Fibroblast of lung (primary cell): ENCODE results near the gene RNFT2. TPM values are rescaled to one million over a fixed set of nuclear protein-coding genes. Genes with fewer than 3 reads are reported as not detected.

Source experiments
- DNase-seq, 2 donors: peaks; one replicate each; pipeline versions ENCODE4 v3.0.0 to v3.0.0-alpha.2; 2010; ENCODE audit warnings: low read depth in 2 of 2
- H2AFZ ChIP-seq: 2 replicates; pipeline ENCODE4 v1.5.1; 2012; ENCODE audit warnings: low read length, control low read depth, inconsistent platforms
- H3K27ac ChIP-seq: 2 replicates; pipeline ENCODE4 v1.5.1; 2011; ENCODE audit warnings: low read length, control low read depth; ENCODE audit not compliant: insufficient read depth
- H3K27me3 ChIP-seq: 2 replicates; pipeline ENCODE4 v1.5.1; 2011; ENCODE audit warnings: mild to moderate bottlenecking, low read length; ENCODE audit not compliant: control insufficient read depth, insufficient read depth
- H3K36me3 ChIP-seq: 2 replicates; pipeline ENCODE4 v1.5.1; 2011; ENCODE audit warnings: low read length; ENCODE audit not compliant: control insufficient read depth, insufficient read depth
- H3K4me1 ChIP-seq: 2 replicates; pipeline ENCODE4 v1.5.1; 2011; ENCODE audit warnings: low read length; ENCODE audit not compliant: control insufficient read depth, insufficient read depth; ENCODE audit errors: extremely low read depth
- H3K4me2 ChIP-seq: 2 replicates; pipeline ENCODE4 v1.5.1; 2011; ENCODE audit warnings: low read length, control low read depth; ENCODE audit not compliant: insufficient read depth; ENCODE audit errors: extremely low read depth
- H3K4me3 ChIP-seq, 4 experiments: fragments of 200-600 bp in 1 of 4; sonication (generic) in 1 of 4; replicated peaks in 1 of 4; 2 replicates each; pipeline ENCODE4 v1.5.1; 2011 to 2016; ENCODE audit warnings: low read length in 4 of 4, low read depth in 3 of 4, mild to moderate bottlenecking in 3 of 4, control low read depth in 2 of 4, inconsistent platforms in 1 of 4, mixed read lengths in 1 of 4; ENCODE audit not compliant: insufficient read depth in 1 of 4; ENCODE audit errors: control extremely low read depth in 1 of 4
- H3K79me2 ChIP-seq: 2 replicates; pipeline ENCODE4 v1.5.1; 2012; ENCODE audit warnings: mild to moderate bottlenecking, low read length, inconsistent platforms; ENCODE audit not compliant: control insufficient read depth, insufficient read depth
- H3K9ac ChIP-seq: 2 replicates; pipeline ENCODE4 v1.5.1; 2011; ENCODE audit warnings: mild to moderate bottlenecking, low read length, control low read depth; ENCODE audit not compliant: insufficient read depth
- H3K9me3 ChIP-seq: 2 replicates; pipeline ENCODE4 v1.5.1; 2012; ENCODE audit warnings: low read depth, low read length; ENCODE audit not compliant: control insufficient read depth, insufficient read depth
- H4K20me1 ChIP-seq: 2 replicates; pipeline ENCODE4 v1.5.1; 2011; ENCODE audit warnings: low read length; ENCODE audit not compliant: control insufficient read depth, insufficient read depth; ENCODE audit errors: extremely low read depth
- EZH2 ChIP-seq: IDR thresholded peaks from 2 replicates; pipeline ENCODE4 v1.5.1; 2012; ENCODE audit warnings: low read length, control low read depth, mild to moderate bottlenecking; ENCODE audit errors: missing control alignments
- polyA plus RNA-seq, 2 donors: library from polyadenylated mRNA; depleted of rRNA in 1 of 2; stranded (reverse) in 1 of 2; unstranded in 1 of 2; fragments of >200 nt; gene quantifications; 2 replicates each; pipeline ENCODE4 v1.2.1, GENCODE V29; 2011 to 2012; ENCODE audit warnings: missing spikeins in 1 of 2
- total RNA-seq: library from RNA; depleted of rRNA; stranded (reverse); fragments of >200 nt; gene quantifications from 2 replicates; pipeline ENCODE4 v1.2.1, GENCODE V29; 2014
- TF ChIP-seq, protein P1 (sequence below), 2 donors: IDR thresholded peaks in 1 of 2; conservative IDR thresholded peaks in 1 of 2; 1 replicate in 1 of 2; 2 replicates in 1 of 2; pipeline ENCODE4 v1.5.1; 2011 to 2012; ENCODE audit warnings: low read length in 2 of 2, control low read depth in 1 of 2, inconsistent platforms in 1 of 2, low read depth in 1 of 2, mild to moderate bottlenecking in 1 of 2

Gene RNFT2
- total and polyA plus RNA-seq, 2 donors (not counting 1 experiment from before 2014, with no cell fraction given): 0.95 to 3.1 TPM

DNA sequence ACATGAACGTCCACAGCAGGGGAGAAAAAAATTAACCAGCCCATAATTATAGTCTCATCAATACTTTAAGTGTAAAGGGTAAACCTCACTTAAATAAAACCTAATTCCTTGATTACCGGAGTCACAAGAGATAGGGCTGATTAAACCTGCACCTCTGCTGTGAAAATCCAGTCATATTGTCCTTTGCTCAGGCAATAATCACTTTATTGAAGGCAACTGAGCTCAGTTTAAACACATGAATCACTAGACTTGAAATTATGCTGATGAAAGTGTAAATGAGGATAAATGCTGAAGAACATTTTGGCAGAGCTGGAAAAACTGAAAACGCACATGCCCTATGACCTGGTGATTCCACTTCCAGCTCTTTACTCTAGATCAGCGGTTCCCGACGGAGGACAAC is 149.8 kb downstream of the RNFT2 start:
- H3K4me1 ChIP-seq: no peaks in the 10 kb centered on the region
- TF ChIP-seq, protein P1, sequence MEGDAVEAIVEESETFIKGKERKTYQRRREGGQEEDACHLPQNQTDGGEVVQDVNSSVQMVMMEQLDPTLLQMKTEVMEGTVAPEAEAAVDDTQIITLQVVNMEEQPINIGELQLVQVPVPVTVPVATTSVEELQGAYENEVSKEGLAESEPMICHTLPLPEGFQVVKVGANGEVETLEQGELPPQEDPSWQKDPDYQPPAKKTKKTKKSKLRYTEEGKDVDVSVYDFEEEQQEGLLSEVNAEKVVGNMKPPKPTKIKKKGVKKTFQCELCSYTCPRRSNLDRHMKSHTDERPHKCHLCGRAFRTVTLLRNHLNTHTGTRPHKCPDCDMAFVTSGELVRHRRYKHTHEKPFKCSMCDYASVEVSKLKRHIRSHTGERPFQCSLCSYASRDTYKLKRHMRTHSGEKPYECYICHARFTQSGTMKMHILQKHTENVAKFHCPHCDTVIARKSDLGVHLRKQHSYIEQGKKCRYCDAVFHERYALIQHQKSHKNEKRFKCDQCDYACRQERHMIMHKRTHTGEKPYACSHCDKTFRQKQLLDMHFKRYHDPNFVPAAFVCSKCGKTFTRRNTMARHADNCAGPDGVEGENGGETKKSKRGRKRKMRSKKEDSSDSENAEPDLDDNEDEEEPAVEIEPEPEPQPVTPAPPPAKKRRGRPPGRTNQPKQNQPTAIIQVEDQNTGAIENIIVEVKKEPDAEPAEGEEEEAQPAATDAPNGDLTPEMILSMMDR (conservative IDR thresholded peaks at IDR 0.05 in 1 of 2, IDR thresholded peaks at IDR 0.05 in 1 of 2; ENCODE audit: low read depth in 1 of 2, low read length in 2 of 2): no peak
- no peak for TF ChIP-seq EZH2
- peaks cover 4% of the 10 kb centered on the region for H3K27me3 ChIP-seq
- no peak overlapping the region for H3K27ac ChIP-seq
- no peaks in the 10 kb centered on the region for H3K9me3 ChIP-seq
- no peak overlapping the region for H3K4me2 ChIP-seq
- no peak overlapping the region for H2AFZ ChIP-seq
- no peak for DNase-seq
- no peaks in the 10 kb centered on the region for H3K36me3 ChIP-seq
- H3K4me3 ChIP-seq: no peak overlapping the region
- H4K20me1 ChIP-seq: no peaks in the 10 kb centered on the region
- H3K79me2 ChIP-seq: no peaks in the 10 kb centered on the region
- no peak overlapping the region for H3K9ac ChIP-seq

DNA sequence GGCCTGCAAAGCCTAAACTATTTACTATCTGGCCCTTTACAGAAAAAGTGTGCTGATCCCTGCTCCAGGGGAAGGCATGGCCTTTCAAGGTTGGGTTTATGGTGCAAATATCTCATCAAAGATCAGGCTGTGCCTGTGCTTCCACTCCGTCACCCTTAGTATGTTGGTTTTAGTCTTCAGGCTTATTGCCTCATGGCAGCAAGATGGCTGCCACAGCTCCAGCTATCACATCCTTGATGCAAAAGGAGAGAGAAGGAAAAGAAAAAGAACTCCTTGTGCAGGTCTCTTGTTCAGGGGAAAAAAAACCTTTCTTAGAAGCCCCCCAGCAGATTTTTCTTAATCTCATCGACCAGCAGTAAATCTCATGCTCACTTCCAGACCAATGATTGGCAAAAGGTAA is 152.2 kb downstream of the RNFT2 start:
- TF ChIP-seq EZH2: no peak
- TF ChIP-seq, protein P1 (conservative IDR thresholded peaks at IDR 0.05 in 1 of 2, IDR thresholded peaks at IDR 0.05 in 1 of 2; ENCODE audit: low read depth in 1 of 2, low read length in 2 of 2): no peak
- no peak for DNase-seq

DNA sequence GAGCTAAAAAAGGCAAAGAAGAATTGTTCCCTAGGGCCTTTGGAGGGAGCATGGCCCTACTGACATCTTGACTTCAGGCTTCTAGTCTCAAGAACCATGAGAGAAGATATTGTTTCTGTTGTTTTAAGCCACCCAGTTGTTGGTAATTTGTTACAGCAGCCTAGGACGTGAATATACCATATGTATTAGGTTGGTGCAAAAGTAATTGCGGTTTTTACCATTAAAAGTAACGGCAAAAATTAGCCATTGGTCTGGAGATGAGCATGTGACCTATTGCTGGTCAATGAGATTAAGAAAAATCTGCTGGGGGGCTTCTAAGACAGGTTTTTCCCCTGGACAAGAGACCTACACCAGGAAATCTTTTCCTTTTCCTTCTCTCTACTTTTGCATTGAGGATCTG is 152.9 kb downstream of the RNFT2 start:
- H3K4me3 ChIP-seq: no peak overlapping the region
- no peaks in the 10 kb centered on the region for H3K36me3 ChIP-seq
- no peak for DNase-seq
- H3K9ac ChIP-seq: no peak overlapping the region
- no peak overlapping the region for H3K4me2 ChIP-seq
- no peaks in the 10 kb centered on the region for H4K20me1 ChIP-seq
- H3K9me3 ChIP-seq: no peaks in the 10 kb centered on the region
- H3K27me3 ChIP-seq: no peaks in the 10 kb centered on the region
- no peaks in the 10 kb centered on the region for H3K4me1 ChIP-seq
- no peak overlapping the region for H3K27ac ChIP-seq
- H3K79me2 ChIP-seq: no peaks in the 10 kb centered on the region
- TF ChIP-seq EZH2: no peak
- TF ChIP-seq, protein P1 (conservative IDR thresholded peaks at IDR 0.05 in 1 of 2, IDR thresholded peaks at IDR 0.05 in 1 of 2; ENCODE audit: low read depth in 1 of 2, low read length in 2 of 2): no peak
- H2AFZ ChIP-seq: no peak overlapping the region

More for the DNA sequence above, 152.2 kb downstream of the RNFT2 start:
- Histone ChIP-seq H3K79me2 (no peaks in the 10 kb centered on the region), H3K9ac (no peak overlapping the region), H3K4me3 (no peak overlapping the region), H4K20me1 (no peaks in the 10 kb centered on the region), H3K27me3 (no peaks in the 10 kb centered on the region), H3K27ac (no peak overlapping the region), H3K4me1 (no peaks in the 10 kb centered on the region), H3K36me3 (no peaks in the 10 kb centered on the region), H2AFZ (no peak overlapping the region), H3K9me3 (no peaks in the 10 kb centered on the region), H3K4me2 (no peak overlapping the region)
